Tibial nerve (tissue), 4 donors: Measurements from ENCODE around the gene RCCD1.

ENCODE experiments used
- EP300 ChIP-seq, 2 donors: sonication (generic); formaldehyde crosslinking; IDR thresholded peaks; one replicate each; pipeline ENCODE4 v1.6.1; 2017; ENCODE audit warnings: antibody characterized with exemption in 2 of 2, mild to moderate bottlenecking in 1 of 2
- POLR2A ChIP-seq, 2 donors: fragments of 450-650 bp; IDR thresholded peaks; one replicate each; pipeline ENCODE4 v1.6.1; 2017; ENCODE audit warnings: antibody characterized with exemption in 2 of 2, mild to moderate bottlenecking in 2 of 2, moderate library complexity in 2 of 2
- TF ChIP-seq, protein P1 (sequence below), 5 experiments: fragments of 200-600 bp in 3 of 5; fragments of 450-650 bp in 2 of 5; sonication (generic) in 3 of 5; IDR thresholded peaks; one replicate each; pipeline ENCODE4 v1.5.1; 2016 to 2019; ENCODE audit warnings: antibody characterized with exemption in 5 of 5, mild to moderate bottlenecking in 3 of 5, moderate library complexity in 2 of 5

DNA sequence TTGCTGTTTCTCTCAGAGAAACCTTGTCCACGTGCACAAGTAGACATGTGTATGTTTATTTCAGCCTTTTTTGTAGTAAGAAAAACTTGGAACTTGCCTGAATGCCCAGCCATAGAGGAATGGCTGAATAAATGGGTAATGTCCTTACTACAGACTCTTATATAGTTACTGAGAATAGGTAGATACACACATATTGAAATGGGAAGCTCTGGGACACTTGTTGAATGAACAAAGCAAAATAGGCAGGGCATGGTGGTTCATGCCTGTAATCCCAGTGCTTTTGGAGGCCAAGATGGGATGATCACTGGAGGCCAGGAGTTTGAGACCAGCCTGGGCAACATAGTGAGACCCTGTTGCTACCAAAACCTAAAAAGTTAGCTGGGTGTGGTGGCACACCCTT lies 17.9 kb upstream of the RCCD1 start:
- TF ChIP-seq, protein P1, sequence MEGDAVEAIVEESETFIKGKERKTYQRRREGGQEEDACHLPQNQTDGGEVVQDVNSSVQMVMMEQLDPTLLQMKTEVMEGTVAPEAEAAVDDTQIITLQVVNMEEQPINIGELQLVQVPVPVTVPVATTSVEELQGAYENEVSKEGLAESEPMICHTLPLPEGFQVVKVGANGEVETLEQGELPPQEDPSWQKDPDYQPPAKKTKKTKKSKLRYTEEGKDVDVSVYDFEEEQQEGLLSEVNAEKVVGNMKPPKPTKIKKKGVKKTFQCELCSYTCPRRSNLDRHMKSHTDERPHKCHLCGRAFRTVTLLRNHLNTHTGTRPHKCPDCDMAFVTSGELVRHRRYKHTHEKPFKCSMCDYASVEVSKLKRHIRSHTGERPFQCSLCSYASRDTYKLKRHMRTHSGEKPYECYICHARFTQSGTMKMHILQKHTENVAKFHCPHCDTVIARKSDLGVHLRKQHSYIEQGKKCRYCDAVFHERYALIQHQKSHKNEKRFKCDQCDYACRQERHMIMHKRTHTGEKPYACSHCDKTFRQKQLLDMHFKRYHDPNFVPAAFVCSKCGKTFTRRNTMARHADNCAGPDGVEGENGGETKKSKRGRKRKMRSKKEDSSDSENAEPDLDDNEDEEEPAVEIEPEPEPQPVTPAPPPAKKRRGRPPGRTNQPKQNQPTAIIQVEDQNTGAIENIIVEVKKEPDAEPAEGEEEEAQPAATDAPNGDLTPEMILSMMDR (IDR thresholded peaks at IDR 0.05) = no peak
- TF ChIP-seq EP300 (IDR thresholded peaks at IDR 0.05) = no peak
- TF ChIP-seq POLR2A (IDR thresholded peaks at IDR 0.05) = no peak
